ENCODE results near the gene PDS5A. TPM values are rescaled to one million over a fixed set of nuclear protein-coding genes. Genes with fewer than 3 reads are reported as not detected.
A peak's percentile ranks its signal among the peaks of the same experiment; 100 is the strongest.

The PDS5A gene
- total RNA-seq, 1 donor from 2014 or later = 69.3 TPM

DNA sequence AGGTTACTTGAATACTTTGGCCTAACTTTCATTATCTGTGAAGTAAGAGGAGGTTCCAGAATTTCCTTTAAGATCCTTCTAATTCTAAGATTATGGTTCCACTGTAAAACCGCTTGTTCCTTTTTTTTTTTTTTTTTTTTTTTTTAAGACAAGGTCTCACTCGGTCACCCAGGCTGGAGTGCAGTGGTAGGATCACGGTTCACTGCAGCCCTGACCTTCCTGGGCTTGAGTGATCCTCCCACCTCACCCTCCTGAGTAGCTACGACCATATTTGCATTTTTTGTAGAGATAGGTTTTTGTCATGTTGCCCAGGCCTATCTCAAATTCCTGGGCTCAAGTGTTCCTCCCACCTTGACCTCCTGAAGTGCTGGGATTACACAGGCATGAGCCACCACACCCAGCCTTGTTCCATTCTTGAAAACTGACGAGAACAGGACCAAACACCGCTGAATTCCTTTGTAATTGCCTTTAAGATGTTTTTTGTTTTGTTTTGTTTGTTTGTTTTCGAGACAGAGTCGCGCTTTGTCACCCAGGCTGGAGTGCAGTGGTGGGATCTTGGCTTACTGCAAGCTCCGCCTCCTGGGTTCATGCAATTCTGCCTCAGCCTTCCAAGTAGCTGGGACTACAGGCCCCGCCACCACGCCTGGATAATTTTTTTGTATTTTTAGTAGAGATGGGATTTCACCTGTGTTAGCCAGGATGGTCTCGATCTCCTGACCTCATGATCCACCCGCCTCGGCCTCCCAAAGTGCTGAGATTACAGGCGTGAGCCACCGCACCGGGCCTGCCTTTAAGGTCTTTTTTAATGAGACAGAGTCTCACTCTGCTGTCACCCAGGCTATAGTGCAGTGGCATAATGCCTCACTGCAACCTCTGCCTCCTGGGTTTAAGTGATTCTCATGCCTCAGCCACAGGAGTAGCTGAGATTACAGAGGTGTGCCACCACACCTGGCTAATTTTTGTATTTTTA is 6.8 kb downstream of the PDS5A start:
- Histone ChIP-seq H3K36me3 (ENCODE audit: control insufficient read depth, insufficient read depth, low read length) (no peaks in the 10 kb centered on the region), H3K27me3 (ENCODE audit: control insufficient read depth, insufficient read depth, low read length) (no peaks in the 10 kb centered on the region), H3K4me3 (ENCODE audit: low read depth, low read length) (no peak overlapping the region)
- TF ChIP-seq CTCF (IDR thresholded peaks at IDR 0.05; ENCODE audit: insufficient read depth, low read length, poor library complexity, severe bottlenecking) = no peak
- DNase-seq (ENCODE audit: low read depth) = peak; percentile 34

DNA sequence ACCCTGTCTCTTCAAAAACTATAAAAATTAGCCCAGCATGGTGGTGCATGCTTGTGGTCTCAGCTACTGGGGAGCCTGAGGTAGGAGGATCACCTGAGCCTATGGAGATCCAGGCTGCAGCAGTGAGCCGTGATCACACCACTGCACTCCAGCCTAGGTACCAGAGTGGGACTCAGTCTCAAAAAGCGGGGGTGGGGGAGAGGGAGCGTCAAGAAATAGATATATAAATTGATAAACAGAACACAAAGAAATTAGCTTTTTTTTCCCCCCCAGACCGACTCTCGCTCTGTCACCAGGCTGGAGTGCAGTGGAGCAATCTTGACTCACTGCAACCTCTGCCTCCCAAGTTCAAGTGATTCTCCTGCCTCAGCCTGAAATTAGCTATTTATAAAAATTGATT is 14.1 kb downstream of the PDS5A start:
- DNase-seq (ENCODE audit: low read depth) = no peak
- H3K4me3 ChIP-seq (ENCODE audit: low read depth, low read length) = no peak overlapping the region
- H3K36me3 ChIP-seq (ENCODE audit: control insufficient read depth, insufficient read depth, low read length) = no peaks in the 10 kb centered on the region
- no peak for TF ChIP-seq CTCF (IDR thresholded peaks at IDR 0.05; ENCODE audit: insufficient read depth, low read length, poor library complexity, severe bottlenecking)
- no peaks in the 10 kb centered on the region for H3K27me3 ChIP-seq (ENCODE audit: control insufficient read depth, insufficient read depth, low read length)

DNA sequence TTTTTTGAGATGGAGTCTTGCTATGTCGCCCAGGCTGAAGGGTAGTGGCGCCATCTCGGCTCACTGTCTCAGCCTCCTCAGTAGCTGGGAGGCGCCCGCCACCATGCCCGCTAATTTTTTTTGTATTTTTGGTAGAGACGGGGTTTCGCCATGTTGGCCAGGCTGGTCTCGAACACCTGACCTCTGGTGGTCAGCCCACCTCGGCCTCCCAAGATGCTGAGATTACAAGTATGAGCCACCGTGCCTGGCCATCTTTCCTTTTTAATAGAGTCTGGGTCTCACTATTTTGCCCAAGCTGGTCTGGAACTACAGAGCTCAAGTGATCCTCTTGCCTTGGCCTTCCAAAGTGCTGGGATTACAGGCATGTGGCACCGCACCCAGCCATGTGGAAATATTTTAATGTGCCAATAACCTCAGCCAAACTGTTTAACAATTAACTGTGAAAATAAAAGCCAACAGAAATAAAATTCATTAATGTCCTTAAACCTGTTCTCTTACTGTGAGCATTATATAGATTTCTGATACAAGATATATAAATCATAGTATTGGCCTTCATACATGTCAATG is 16.3 kb downstream of the PDS5A start:
- no peak for TF ChIP-seq CTCF (IDR thresholded peaks at IDR 0.05; ENCODE audit: insufficient read depth, low read length, poor library complexity, severe bottlenecking)
- H3K27me3 ChIP-seq (ENCODE audit: control insufficient read depth, insufficient read depth, low read length) = no peaks in the 10 kb centered on the region
- H3K4me3 ChIP-seq (ENCODE audit: low read depth, low read length) = no peak overlapping the region
- no peak for DNase-seq (ENCODE audit: low read depth)
- H3K36me3 ChIP-seq (ENCODE audit: control insufficient read depth, insufficient read depth, low read length) = no peaks in the 10 kb centered on the region

- peaks cover 1% of the 10 kb centered on the region for H3K36me3 ChIP-seq (ENCODE audit: control insufficient read depth, insufficient read depth, low read length)
- no peaks in the 10 kb centered on the region for H3K27me3 ChIP-seq (ENCODE audit: control insufficient read depth, insufficient read depth, low read length)
- TF ChIP-seq CTCF (IDR thresholded peaks at IDR 0.05; ENCODE audit: insufficient read depth, low read length, poor library complexity, severe bottlenecking) = no peak
- no peak for DNase-seq (ENCODE audit: low read depth)
- H3K4me3 ChIP-seq (ENCODE audit: low read depth, low read length) = no peak overlapping the region
Observed at GRCh38 chr4:39950861-39951481, 26.7 kb downstream of the PDS5A start.

GRCh38 chr4:39947963-39948362 is 29.7 kb downstream of the PDS5A start:
- no peak for DNase-seq (ENCODE audit: low read depth)
- no peaks in the 10 kb centered on the region for H3K27me3 ChIP-seq (ENCODE audit: control insufficient read depth, insufficient read depth, low read length)
- TF ChIP-seq CTCF (IDR thresholded peaks at IDR 0.05; ENCODE audit: insufficient read depth, low read length, poor library complexity, severe bottlenecking) = no peak
- H3K36me3 ChIP-seq (ENCODE audit: control insufficient read depth, insufficient read depth, low read length) = no peaks in the 10 kb centered on the region
- H3K4me3 ChIP-seq (ENCODE audit: low read depth, low read length) = no peak overlapping the region
